ENCODE results near the gene USP48.
A peak's percentile ranks its signal among the peaks of the same experiment; 100 is the strongest.
"Not testable (repeated sequence)": the region's sequence is repeated elsewhere in the genome, so short reads cannot be mapped to it uniquely, and the experiment has no call there.

The USP48 gene

GRCh38 chr1:21775550-21775914 is 7.4 kb downstream of the USP48 start:
- no peak for TF ChIP-seq Cebpa-rat (IDR thresholded peaks at IDR 0.05)
- Histone ChIP-seq H4K20me1 (peaks cover 98% of the 10 kb centered on the region), H3K4me2 (peak overlapping the region; percentile 55)

GRCh38 chr1:21774835-21775549 is 8.0 kb downstream of the USP48 start:
- H4K20me1 ChIP-seq: peaks cover 98% of the 10 kb centered on the region
- H3K9me3 ChIP-seq: peaks cover 26% of the 10 kb centered on the region
- peaks cover 25% of the 10 kb centered on the region for H3K36me3 ChIP-seq
- no peak overlapping the region for H3K4me3 ChIP-seq
- TF ChIP-seq Cebpa-rat (IDR thresholded peaks at IDR 0.05): no peak
- peak overlapping the region; percentile 55 for H3K4me2 ChIP-seq
- H3K27me3 ChIP-seq: no peaks in the 10 kb centered on the region
- no peak overlapping the region for H3K9ac ChIP-seq
- H3K27ac ChIP-seq: 0 out of 2 replicates have a peak overlapping the region, but pooled peaks have one; percentile 41
- H3K4me1 ChIP-seq: peaks cover 48% of the 10 kb centered on the region

More at GRCh38 chr1:21775550-21775914, 7.4 kb downstream of the USP48 start:
- Histone ChIP-seq H3K4me3 (no peak overlapping the region), H3K4me1 (peaks cover 54% of the 10 kb centered on the region), H3K9ac (no peak overlapping the region), H3K27me3 (no peaks in the 10 kb centered on the region), H3K27ac (0 out of 2 replicates have a peak overlapping the region, but pooled peaks have one; percentile 41), H3K36me3 (peaks cover 25% of the 10 kb centered on the region), H3K9me3 (peaks cover 26% of the 10 kb centered on the region)

GRCh38 chr1:21773585-21773984 is 9.4 kb downstream of the USP48 start:
- Histone ChIP-seq H3K9me3 (peaks cover 20% of the 10 kb centered on the region), H3K9ac (no peak overlapping the region), H4K20me1 (peaks cover 96% of the 10 kb centered on the region), H3K36me3 (peaks cover 30% of the 10 kb centered on the region), H3K4me3 (no peak overlapping the region), H3K27me3 (no peaks in the 10 kb centered on the region), H3K4me1 (peaks cover 45% of the 10 kb centered on the region), H3K4me2 (peak overlapping the region; percentile 39), H3K27ac (no peak overlapping the region)
- no peak for TF ChIP-seq Cebpa-rat (IDR thresholded peaks at IDR 0.05)

- peaks cover 95% of the 10 kb centered on the region for H4K20me1 ChIP-seq
- not testable (repeated sequence) for H3K4me2 ChIP-seq, H3K27ac ChIP-seq
Measured at GRCh38 chr1:21771672-21772071, 11.3 kb downstream of the USP48 start.

GRCh38 chr1:21770602-21771001 is 12.3 kb downstream of the USP48 start:
- not testable (repeated sequence) for H3K9ac ChIP-seq, H3K27me3 ChIP-seq, H3K4me3 ChIP-seq, H3K27ac ChIP-seq, H3K9me3 ChIP-seq, H3K4me2 ChIP-seq
- H4K20me1 ChIP-seq: peaks cover 95% of the 10 kb centered on the region
- peaks cover 27% of the 10 kb centered on the region for H3K36me3 ChIP-seq
- H3K4me1 ChIP-seq: peaks cover 46% of the 10 kb centered on the region

More at GRCh38 chr1:21771672-21772071, 11.3 kb downstream of the USP48 start:
- peaks cover 47% of the 10 kb centered on the region for H3K4me1 ChIP-seq
- peaks cover 27% of the 10 kb centered on the region for H3K36me3 ChIP-seq
- not testable (repeated sequence) for H3K27me3 ChIP-seq, H3K9me3 ChIP-seq, H3K4me3 ChIP-seq, H3K9ac ChIP-seq

- Histone ChIP-seq H3K9me3 (peaks cover 6% of the 10 kb centered on the region), H3K4me1 (peaks cover 46% of the 10 kb centered on the region), H3K4me2 (no peak overlapping the region), H4K20me1 (peaks cover 95% of the 10 kb centered on the region), H3K27ac (no peak overlapping the region), H3K36me3 (peaks cover 27% of the 10 kb centered on the region), H3K9ac (no peak overlapping the region), H3K4me3 (no peak overlapping the region), H3K27me3 (no peaks in the 10 kb centered on the region)
- TF ChIP-seq Cebpa-rat (IDR thresholded peaks at IDR 0.05): no peak
Measured at GRCh38 chr1:21770201-21770600, 12.7 kb downstream of the USP48 start.

- not testable (repeated sequence) for H3K9me3 ChIP-seq, H3K27ac ChIP-seq, H3K27me3 ChIP-seq, H3K4me2 ChIP-seq, H3K4me3 ChIP-seq, H3K9ac ChIP-seq
- Histone ChIP-seq H3K36me3 (peaks cover 15% of the 10 kb centered on the region), H4K20me1 (peaks cover 91% of the 10 kb centered on the region), H3K4me1 (peaks cover 52% of the 10 kb centered on the region)
Measured at GRCh38 chr1:21767106-21767505, 15.8 kb downstream of the USP48 start.

- Histone ChIP-seq H3K4me3 (no peak overlapping the region), H3K9ac (no peak overlapping the region), H3K4me1 (peaks cover 61% of the 10 kb centered on the region), H3K4me2 (no peak overlapping the region), H3K9me3 (no peaks in the 10 kb centered on the region), H3K36me3 (peaks cover 15% of the 10 kb centered on the region), H4K20me1 (peaks cover 91% of the 10 kb centered on the region), H3K27ac (no peak overlapping the region), H3K27me3 (no peaks in the 10 kb centered on the region)
- TF ChIP-seq Cebpa-rat (IDR thresholded peaks at IDR 0.05): no peak
Measured at GRCh38 chr1:21766210-21766609, 16.7 kb downstream of the USP48 start.

- H3K27ac ChIP-seq: peak overlapping the region; percentile 68
- peak overlapping the region; percentile 38; the same call in 1 of the 2 replicates for H3K4me3 ChIP-seq
- peak overlapping the region; percentile 85 for H3K4me2 ChIP-seq
- peaks cover 15% of the 10 kb centered on the region for H3K36me3 ChIP-seq
- no peaks in the 10 kb centered on the region for H3K9me3 ChIP-seq
- H3K27me3 ChIP-seq: no peaks in the 10 kb centered on the region
- H4K20me1 ChIP-seq: peaks cover 89% of the 10 kb centered on the region
- 0 out of 2 replicates have a peak overlapping the region, but pooled peaks have one; percentile 50 for H3K9ac ChIP-seq
- no peak for TF ChIP-seq Cebpa-rat (IDR thresholded peaks at IDR 0.05)
- peaks cover 72% of the 10 kb centered on the region for H3K4me1 ChIP-seq
Measured at GRCh38 chr1:21764615-21765423, 18.1 kb downstream of the USP48 start.
